GM19035 (cell line): Measurements from ENCODE around the gene SPTY2D1.
A peak's percentile ranks its signal among the peaks of the same experiment; 100 is the strongest.
"Not testable (repeated sequence)": the region's sequence is repeated elsewhere in the genome, so short reads cannot be mapped to it uniquely, and the experiment has no call there.

Source experiments
- ATAC-seq: cut with Tn5 transposase; IDR thresholded peaks from one replicate; pipeline ENCODE4 v1.9.1; 2021; ENCODE audit not compliant: unreplicated experiment

SPTY2D1 gene

DNA sequence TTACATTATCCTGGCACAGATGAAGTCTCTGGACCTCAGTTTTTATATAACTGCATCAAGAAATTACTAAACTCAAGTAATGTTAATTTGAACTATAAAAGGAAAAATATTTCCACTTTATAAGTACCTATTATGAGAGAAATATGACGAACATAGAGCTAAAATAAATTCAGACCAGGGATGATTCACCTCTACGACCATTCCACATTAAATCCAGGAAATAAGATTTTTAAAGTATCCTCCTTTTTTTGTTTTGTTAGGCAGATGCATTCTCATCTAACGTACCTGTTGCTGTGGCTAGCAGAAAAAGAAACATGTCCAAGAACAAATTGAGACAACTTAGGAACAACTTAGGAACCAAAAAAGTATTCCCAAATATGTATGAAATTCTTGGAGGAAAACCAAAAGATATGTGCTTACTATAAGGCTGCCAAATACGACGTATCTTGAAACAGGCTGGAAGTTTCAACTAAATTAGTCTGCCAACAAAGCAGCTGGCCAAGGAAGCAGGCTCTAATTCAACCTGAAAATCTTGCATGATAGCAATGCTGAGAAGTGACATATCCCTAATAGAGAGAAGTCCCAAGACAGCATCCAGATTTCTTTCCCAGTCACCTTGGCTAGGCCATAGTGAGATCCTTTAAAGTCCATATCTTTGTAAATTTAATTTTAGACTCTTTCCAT lies 15.7 kb downstream of the SPTY2D1 start:
- ATAC-seq, result no peak

DNA sequence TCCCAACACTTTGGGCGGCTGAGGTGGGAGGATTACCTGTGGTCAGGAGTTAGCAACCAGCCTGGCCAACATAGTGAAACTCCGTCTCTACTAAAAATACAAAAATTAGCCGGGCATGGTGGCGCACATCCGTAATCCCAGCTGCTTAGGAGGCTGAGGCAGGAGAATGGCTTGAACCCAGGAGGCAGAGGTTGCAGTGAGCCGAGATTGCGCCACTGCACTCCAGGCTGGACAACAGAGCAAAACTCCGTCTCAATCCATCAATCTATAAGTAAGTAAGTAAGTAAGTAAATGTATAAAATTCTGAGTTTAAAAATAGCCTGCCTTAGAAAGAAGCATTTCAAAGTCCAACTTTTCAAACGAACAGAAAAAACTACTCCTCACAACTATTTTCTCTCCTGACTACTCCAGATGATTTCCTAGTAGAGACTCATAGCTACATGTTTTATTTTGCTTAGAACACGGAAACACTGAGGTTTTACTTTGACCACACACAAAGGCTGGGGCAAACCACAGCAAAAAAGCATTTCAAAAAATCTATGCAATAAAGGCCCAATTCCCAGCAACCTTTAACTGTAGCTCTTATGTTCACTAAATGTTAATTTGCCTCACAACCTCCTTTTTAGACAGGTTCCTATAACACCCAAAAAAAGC lies 16.3 kb downstream of the SPTY2D1 start:
- ATAC-seq, result no peak

DNA sequence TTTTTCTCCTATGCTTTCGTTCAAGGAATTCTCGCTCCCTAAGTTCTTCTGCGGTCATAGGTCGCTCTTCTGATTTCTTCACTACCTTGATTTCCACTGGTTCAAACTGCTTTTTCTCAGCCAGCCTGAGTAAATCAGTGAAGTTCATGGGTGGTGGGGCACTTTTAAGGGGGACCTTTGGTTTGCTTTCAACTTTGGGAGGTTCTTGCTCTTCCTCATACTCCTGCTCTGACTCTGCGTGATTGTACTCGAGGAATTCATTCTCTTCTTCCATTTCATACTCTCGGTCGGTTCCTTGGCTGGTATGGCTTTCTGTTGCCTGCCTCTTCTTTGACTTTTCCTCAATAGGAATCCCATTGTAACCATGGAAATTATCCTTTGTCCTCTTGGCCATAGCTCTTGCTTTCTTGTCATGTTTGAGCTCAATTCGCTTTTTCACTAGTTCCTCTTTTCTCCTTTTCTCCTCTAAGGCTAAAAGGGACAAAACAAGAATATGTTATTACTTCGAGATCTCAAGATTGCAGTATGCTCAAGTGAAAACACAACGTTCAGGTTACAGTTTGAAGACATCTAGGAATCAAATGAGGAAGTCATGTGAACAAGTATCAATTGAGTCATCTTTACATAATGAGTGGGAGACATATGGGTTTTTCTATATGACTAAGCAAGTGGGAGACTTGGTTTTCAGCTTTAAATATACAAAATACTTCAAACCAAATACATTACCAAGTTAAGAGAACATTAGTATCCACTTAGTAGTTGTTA lies 18.3 kb downstream of the SPTY2D1 start:
- ATAC-seq, result peak; percentile 94

DNA sequence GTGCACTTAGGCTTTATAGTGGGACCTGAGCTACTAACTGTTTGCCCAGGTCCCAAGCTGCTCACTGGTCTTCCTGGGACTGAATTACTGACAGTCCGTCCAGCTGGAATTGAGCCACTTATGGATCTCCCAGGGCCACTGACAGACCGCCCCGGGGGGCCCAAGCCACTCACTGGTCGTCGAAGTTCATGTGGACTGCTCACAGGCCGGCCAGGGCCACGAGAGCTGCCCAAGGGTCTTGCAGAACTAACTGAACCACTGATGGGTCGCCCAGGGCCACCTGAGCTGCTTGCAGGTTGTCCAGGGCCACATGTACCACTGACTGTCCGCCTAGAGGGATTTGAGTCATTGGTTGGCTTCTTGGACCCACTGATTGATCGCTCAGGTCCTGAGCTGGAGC lies 19.5 kb downstream of the SPTY2D1 start:
- ATAC-seq, result no peak

DNA sequence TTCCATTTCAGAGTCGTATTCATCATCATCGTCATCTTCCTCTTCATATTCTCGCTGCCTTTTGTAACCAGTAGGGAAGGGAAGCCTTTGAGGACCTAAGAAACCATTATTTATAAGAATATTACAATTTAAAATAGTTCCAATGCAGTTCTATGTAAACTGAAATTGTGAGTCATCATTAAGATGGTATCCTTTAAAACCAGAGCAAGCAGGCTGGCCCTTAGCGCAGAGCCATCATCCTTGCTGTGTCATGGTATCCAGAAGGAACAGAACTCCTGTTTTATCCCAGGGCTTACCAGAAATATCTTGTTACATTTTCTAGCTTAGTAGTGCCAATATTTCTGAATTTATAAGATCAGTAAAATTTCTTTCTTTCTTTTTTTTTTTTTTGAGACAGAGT lies 21.7 kb downstream of the SPTY2D1 start:
- ATAC-seq, result no peak

DNA sequence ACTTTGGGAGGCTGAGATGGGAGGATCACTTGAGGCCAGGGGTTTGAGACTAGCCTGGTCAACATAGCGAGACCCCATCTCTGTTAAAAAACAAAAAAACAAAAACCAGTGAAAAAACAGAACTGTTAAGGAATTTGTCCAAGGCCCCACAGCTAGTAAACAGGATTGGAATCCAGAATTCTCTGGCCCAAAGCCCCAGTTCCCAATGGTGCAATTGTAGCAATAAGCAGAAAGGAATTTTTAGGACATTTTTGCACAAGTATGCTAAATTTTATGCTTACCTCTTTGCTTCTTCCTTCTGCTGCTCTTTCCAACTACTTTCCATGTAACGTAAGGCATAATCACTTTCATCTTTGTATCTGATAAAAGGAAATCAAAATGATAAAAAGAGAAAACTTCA lies 22.9 kb downstream of the SPTY2D1 start:
- ATAC-seq, result no peak

DNA sequence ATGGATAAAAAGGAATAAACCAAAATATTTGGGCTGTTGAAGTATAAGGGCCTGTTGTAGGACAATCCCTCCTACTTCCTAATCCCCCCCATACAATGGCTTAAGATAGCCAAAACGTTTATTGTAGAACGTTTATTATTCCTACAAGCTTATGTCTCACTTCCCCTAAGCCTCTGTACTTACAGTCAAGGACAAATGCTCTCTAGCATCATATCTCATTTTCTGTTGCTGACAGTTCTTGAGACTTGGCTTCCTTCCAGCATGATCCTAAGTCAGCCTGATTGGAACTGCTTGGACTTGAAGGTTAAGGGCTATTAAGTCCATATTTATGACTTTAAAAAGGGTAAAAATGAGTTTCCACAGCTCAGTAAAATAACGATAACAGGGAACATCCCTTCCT lies 25.8 kb downstream of the SPTY2D1 start:
- ATAC-seq, result no peak

DNA sequence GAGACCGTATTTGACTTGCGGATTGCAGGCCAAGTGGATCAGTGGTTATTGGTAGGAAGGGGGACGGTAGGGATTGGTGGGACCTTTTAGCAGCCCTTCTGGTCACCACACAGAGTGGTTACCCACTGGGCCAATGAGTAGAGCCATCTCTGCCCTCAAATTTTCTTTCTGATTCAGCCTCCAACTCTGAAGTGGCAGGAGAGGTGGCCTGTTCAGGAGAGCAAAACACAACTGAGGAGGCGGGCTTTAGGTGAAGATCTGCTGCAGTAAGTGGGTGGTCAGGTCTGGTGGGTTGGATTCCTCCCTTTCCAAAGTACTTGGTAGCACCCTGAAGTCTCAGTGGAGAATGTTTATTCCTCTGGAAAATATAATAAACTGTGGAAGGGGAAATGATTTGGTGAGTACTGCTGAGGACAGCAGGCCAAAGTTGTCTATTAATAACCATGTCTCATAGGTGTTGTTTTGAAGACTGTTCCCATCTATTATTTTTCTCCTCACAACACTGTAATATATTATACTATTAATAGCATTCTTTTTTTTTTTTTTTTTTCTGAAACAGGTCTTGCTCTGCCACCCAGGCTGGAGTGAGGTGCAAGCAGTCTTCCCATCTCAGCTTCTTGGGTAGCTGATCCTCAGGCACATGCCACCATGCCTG lies 33.1 kb downstream of the SPTY2D1 start:
- no peak for ATAC-seq

DNA sequence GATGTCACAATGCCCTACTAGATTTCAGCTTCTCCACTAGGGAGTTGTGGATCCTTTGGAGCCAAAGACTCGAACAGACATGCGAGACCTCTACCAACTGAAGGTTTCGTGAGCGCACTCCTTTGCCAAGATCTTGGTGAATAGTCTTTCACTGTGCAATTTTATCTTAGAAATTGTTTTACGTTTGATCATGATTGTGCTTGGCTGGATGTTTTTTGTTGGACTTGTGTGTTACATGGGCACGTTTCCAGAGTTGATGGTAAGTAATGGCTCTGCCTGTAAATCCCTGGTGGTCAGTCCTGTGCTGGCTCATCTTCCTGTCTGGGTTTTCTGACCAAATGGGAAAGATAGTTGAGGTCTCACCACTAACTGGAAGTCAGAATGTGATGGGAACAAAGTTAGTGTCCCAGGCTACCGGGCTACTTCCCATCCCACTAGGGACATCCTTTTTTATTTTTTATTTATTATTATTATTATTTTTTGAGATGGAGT lies 34.4 kb downstream of the SPTY2D1 start, which contains the start of gene MISFA:
Gene MISFA, plus strand, starts transcription at position 51 of the 492 bp plus-strand sequence. Its CDS starts 140 bp downstream, at position 191.
- no peak for ATAC-seq

DNA sequence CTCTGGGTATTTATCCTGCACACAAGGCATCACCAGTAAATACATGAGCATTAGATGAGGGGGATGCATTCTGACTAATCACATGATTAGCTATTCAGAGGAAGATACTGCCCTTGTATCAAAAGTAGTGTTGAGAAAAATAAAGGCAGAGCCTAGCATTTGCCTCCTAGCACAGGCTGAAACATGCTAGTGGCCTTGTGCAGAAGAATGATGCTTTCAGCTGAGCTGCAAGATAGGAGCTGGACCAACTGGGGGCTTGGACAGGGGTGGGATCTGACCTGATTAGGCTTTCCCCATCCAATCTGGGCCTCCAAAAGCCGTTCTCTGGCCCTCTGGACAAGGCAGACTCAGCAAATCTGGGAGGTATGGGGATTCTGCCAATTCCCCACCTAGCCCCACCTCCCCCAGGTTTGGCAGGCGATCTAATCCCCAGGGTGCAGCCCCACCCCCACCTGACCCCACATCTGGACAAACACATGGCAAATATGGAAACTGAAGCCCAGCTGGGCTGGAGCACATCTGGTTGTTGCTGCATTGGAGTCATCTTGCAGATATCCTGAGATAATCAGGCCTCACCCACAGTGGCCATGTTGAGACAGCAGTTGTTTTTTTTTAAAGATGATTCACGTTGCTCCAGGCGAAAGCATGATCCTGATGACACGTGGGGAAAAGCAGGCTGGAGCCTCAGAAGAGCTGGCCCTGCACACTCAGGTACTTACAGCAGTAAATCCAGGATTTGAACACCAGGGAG lies 39.0 kb downstream of the SPTY2D1 start:
- ATAC-seq, result no peak

DNA sequence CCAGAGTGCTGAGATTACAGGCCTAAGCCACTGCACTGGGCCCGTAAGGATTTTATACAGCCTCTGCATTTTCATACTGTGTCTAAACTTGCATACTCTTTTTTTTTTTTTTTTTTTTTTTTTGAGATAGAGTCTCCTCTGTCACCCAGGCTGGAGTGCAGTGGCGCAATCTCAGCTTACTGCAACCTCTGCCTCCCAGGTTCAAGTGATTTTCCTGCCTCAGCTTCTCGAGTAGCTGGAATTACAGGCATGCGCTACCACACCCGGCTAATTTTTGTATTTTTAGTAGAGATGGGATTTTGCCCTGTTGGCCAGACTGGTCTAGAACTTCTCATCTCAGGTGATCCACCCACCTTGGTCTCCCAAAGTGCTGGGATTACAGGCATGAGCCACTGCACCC lies 40.1 kb downstream of the SPTY2D1 start:
- ATAC-seq, result not testable (repeated sequence)

DNA sequence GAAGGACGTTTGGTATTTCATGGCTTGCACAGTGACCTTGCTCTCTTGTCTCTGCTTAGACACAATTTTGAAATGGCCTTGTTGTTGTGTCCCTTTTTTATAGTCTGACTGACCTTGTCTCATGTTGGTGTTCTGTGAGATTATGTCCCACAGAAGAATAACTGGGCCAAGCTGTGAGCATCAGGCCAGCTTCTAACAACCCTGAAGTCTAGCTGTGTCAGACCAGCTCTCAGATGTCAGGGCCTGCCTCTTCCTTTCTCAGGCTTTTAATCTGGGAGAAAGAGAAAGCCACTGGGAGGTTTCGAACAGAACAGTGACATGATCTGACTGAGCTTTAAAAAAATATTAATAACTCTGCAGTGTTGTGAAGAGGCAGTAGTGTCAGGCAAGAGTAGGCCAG lies 43.6 kb downstream of the SPTY2D1 start:
- ATAC-seq, result no peak

DNA sequence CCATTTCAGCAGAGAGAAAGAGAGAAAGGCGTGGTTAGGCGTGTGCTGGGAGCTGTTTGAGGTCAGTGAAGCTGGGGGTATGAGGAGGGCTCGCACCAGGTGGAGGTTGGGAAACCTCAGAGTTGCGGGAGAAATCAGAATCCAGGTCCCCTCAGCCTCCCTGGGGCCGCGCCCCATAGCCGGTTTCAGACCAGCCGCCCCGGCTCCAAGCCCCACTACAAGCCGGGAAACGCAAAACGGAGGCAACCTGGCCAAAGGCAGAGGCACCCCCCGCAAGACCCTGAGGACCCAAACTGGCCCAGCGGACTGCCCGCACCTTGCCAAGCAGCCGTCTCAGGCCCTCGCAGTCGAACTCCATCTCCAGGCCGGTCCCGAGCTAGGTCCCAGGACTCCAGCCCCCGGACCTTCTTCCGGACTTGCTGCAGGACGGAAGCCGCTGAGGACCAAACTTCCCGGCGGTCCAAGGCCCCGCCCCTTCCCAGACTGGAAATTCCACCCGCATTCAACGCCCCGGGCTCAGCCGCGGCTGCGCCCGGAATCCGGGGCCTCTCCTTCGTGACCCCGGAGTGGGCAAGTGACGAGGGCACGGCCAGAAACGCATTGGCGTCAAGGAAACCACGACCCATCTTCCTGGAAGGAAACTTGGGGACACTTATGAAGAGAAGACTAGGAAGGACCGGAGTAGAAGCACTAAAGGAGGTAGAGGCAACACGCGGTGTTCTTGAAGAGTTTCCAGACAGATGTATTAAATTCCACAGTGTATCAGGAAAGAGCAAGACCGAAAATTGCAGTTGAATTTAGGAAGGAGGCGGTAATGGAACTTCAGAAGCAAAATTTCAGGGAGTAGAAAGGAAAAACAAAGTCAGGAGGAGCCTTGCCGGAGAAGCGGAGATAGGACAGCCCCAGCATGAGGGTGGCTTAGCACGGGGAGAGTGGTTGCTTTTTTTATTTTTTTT lies 45.6 kb downstream of the SPTY2D1 start, which contains the start of gene UEVLD:
Gene UEVLD, minus strand, starts transcription at position 438 of the 956 bp plus-strand sequence. Its CDS starts 80 bp downstream, at position 358.
- peak; percentile 58 for ATAC-seq

DNA sequence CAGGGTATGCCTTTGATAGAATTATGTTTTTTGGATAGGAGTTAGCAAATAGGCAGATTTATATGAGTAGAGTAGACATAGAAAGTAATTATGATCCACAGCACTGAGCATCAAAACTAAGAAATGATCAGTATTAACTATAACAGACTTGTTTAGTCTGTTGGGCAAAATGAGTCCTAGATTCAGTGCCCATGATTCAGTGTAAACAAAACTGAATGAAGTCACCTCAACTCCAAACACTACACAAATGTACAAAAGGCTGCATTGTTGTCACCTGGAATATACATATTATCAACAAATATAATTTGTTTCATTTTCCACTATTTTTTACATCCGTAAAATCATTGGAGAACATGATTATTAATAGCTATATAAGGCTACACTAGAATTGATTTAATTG lies 52.3 kb downstream of the SPTY2D1 start:
- no peak for ATAC-seq

DNA sequence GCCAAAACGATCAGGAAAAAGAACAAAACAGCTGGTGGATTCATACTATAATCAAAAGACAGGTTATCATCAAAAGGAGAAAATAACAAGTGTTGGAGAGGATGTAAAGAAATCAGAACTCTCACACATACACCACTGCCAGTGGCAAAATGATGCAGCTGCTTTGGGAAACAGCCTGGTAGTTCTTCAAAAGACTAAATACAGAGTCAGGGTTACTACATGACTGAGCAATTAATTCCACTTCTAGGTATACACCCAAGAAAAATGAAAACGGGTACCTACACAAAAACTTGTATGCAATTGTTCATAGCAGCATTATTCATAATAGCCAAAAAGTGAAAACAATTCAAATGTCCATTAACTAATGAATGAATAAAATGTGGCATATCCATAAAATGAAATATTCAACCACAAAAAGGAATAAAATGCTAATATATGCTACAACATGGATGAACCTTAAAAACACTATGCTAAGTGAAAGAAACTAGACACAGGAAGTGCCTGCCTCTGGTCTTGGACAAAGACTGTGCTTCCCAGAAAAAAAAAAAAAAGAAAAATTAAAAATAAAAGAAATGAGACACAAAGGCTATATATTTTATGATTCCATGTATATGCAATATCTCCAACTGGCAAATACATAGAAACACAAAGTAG lies 53.9 kb downstream of the SPTY2D1 start:
- no peak for ATAC-seq

DNA sequence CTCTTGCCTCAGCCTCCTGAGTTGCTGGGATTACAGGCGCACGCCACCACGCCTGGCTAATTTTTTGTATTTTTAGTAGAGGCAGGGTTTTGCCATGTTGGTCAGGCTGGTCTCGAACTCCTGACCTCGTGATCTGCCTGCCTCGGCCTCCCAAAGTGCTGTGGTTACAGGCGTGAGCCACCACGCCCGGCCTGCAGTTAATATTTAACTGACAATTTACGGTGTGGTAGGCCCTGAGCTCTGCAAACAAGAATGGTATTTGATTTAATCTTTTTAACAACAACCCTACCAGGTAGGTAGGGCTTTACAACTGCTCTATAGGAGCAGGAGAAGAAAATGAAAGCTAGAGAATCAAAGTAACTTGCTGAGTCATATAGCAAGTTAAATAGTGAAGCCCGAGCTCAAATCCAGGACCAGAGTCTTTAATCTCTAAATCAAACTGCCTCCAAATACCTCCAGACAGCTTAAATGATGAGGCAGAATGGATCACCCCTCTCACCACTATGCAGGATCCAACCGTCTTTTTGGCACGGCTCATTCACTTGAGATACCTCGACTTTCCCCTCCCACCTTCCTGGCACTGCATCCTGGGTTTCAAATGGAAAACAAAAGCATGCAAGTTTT lies 55.1 kb downstream of the SPTY2D1 start:
- ATAC-seq, result no peak

DNA sequence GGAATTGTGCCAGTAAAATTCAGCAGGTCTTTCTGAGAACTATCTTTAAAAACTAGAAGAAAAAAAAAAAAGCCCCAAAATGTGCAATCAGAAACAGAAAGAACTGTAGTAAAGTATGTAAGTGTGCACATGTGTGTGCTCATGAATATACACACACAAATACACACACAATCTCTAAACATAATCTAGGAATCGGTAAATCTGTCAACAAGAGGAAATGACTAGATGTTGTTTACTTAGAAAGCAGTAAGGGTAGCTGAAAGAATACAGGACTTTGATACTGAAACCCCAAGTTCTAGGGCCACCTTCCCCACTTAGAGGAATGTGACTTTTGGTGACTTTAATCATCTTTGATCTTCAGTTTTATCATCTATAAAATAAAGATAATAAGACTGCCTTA lies 58.8 kb downstream of the SPTY2D1 start:
- ATAC-seq, result no peak

DNA sequence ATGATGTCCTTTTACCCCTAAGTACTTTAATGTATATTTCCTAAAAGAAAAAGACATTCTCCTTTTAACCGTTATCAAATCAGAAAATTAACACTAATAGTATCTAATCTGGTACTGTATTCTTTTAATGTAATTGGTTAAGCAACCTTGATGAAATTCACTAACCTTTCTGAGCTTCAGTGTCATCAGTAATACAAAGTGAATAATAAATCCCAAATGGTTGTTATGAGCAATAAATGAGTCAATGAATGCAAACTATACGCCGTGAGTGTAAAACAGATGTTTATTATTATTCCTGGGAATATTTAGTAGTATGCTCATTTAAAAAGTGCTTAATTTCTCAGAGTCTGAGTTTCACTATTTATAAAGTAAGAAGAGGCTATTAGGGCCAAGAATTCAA lies 67.1 kb downstream of the SPTY2D1 start:
- no peak for ATAC-seq
